Adrenal gland (tissue), 5 donors: ENCODE data around the gene TRIM6.

Experiments used
- POLR2A ChIP-seq, 2 donors: fragments of 450-650 bp; IDR thresholded peaks; one replicate each; pipeline ENCODE4 v1.6.1; 2017; ENCODE audit warnings: antibody characterized with exemption in 2 of 2, mild to moderate bottlenecking in 2 of 2, moderate library complexity in 1 of 2
- TF ChIP-seq, protein P1 (sequence below), 6 experiments: fragments of 450-650 bp in 4 of 6; fragments of 200-600 bp in 2 of 6; sonication (generic) in 1 of 6; IDR thresholded peaks; 1 replicate in 5 of 6; 2 replicates in 1 of 6; pipeline versions ENCODE4 v1.5.1 to v1.8.0; 2016 to 2021; ENCODE audit warnings: antibody characterized with exemption in 6 of 6, mild to moderate bottlenecking in 2 of 6, moderate library complexity in 1 of 6
- donor health status: DM: no; HTN: no; CAD: no.

DNA sequence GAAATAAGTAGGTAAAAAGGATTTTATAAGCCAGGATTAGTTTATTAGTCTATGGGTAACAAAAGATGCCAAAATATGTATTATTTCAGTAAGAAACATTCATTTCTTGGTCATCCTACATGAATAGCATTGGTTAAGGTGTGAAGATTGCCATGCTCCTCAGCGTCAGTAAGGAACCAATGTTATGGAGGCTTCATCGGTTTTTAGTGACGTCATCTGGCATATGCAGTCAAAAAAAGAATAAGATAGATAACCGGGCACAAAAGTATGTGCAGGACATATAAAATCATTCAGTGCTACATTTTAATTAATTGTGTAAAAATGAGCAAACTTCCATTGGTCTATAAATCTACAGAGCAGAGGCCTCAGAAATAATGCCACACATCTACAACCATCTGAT, 59.0 kb downstream of the TRIM6 start:
- TF ChIP-seq, protein P1, sequence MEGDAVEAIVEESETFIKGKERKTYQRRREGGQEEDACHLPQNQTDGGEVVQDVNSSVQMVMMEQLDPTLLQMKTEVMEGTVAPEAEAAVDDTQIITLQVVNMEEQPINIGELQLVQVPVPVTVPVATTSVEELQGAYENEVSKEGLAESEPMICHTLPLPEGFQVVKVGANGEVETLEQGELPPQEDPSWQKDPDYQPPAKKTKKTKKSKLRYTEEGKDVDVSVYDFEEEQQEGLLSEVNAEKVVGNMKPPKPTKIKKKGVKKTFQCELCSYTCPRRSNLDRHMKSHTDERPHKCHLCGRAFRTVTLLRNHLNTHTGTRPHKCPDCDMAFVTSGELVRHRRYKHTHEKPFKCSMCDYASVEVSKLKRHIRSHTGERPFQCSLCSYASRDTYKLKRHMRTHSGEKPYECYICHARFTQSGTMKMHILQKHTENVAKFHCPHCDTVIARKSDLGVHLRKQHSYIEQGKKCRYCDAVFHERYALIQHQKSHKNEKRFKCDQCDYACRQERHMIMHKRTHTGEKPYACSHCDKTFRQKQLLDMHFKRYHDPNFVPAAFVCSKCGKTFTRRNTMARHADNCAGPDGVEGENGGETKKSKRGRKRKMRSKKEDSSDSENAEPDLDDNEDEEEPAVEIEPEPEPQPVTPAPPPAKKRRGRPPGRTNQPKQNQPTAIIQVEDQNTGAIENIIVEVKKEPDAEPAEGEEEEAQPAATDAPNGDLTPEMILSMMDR (IDR thresholded peaks at IDR 0.05), result no peak
- TF ChIP-seq POLR2A (IDR thresholded peaks at IDR 0.05), result no peak
